Measurements from ENCODE around the gene PDIA5.

PDIA5 gene

DNA sequence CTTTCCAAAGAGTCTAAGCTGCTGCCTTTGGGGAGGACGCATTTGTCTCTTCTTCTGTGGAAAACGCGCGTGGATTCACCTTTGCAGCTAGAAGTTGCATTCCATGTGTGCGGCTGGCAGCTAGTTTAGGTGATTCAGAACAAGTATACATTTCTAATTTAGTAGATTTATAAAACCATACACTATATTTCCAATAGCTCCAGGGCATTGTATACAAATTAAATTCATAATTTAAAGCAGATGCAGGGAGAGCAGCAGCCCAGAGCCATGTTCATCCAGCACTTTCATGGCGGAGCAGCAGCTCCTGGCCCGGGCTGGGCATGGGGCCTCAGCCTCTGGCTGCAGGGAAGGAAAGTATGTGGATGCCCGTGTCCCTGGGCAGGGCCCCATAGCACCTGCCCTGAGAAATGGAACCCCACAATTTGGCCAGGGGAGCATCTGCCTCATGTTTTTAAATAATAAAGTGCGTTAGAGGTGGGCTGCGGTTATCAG is 92.1 kb downstream of the PDIA5 start:
- DNase-seq (ENCODE audit: low read depth): no peak
- TF ChIP-seq, protein P1, sequence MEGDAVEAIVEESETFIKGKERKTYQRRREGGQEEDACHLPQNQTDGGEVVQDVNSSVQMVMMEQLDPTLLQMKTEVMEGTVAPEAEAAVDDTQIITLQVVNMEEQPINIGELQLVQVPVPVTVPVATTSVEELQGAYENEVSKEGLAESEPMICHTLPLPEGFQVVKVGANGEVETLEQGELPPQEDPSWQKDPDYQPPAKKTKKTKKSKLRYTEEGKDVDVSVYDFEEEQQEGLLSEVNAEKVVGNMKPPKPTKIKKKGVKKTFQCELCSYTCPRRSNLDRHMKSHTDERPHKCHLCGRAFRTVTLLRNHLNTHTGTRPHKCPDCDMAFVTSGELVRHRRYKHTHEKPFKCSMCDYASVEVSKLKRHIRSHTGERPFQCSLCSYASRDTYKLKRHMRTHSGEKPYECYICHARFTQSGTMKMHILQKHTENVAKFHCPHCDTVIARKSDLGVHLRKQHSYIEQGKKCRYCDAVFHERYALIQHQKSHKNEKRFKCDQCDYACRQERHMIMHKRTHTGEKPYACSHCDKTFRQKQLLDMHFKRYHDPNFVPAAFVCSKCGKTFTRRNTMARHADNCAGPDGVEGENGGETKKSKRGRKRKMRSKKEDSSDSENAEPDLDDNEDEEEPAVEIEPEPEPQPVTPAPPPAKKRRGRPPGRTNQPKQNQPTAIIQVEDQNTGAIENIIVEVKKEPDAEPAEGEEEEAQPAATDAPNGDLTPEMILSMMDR (conservative IDR thresholded peaks at IDR 0.05; ENCODE audit: control insufficient read depth, insufficient read depth, low read depth, low read length): no peak
- no peak overlapping the region for H3K4me3 ChIP-seq (ENCODE audit: control insufficient read depth, low read depth, low read length)

DNA sequence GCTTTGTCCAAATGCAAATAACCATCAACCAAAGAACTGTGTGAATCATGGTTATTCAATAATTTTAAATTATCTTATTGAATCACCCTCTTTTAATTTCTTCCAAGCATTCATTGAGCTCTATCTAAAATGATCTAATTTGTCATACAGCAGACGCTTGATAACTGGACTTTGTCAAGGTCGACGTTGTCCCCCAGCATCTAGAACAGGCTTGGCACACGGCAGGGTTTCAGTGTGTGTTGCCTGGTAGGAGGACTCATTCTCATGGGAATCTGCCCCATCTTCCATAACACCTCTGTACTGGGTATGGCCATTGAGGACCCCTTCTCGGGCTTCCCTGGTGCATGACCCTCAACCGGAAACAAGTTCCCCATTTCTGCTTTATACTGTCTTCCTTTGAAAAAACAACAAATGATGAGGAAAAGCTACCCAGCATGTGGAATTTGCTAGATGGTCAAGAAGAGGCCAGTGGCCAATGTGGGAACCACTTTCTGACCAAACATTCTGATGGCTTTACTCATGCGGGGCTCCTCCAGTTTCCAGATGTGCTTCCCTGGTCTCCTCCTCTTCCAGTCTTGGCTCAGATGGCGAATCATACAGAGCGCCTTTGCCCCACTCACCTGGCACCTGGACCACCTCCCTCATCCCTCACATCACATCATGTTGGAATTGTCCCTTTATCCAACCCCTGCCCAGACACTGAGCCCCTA is 93.3 kb downstream of the PDIA5 start:
- TF ChIP-seq, protein P1 (conservative IDR thresholded peaks at IDR 0.05; ENCODE audit: control insufficient read depth, insufficient read depth, low read depth, low read length): no peak
- peak; percentile 80 for DNase-seq (ENCODE audit: low read depth)
- no peak overlapping the region for H3K4me3 ChIP-seq (ENCODE audit: control insufficient read depth, low read depth, low read length)

DNA sequence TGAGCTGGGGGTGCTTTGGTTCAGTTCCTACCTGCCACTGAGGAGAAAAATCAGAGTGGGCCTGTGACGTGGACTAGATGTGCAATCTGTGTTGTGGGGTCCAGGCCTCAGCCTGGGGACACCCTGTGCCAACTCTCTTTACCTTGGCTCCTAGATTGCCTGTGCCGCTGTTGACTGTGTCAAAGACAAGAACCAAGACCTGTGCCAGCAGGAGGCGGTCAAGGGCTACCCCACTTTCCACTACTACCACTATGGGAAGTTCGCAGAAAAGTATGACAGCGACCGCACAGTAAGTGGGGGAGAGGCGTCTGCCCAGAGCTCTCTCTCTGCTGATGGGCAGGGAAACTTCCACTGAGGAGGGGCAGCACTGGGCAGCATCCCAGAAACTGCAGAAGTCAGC is 94.3 kb downstream of the PDIA5 start:
- no peak overlapping the region for H3K4me3 ChIP-seq (ENCODE audit: control insufficient read depth, low read depth, low read length)
- TF ChIP-seq, protein P1 (conservative IDR thresholded peaks at IDR 0.05; ENCODE audit: control insufficient read depth, insufficient read depth, low read depth, low read length): no peak
- DNase-seq (ENCODE audit: low read depth): no peak

DNA sequence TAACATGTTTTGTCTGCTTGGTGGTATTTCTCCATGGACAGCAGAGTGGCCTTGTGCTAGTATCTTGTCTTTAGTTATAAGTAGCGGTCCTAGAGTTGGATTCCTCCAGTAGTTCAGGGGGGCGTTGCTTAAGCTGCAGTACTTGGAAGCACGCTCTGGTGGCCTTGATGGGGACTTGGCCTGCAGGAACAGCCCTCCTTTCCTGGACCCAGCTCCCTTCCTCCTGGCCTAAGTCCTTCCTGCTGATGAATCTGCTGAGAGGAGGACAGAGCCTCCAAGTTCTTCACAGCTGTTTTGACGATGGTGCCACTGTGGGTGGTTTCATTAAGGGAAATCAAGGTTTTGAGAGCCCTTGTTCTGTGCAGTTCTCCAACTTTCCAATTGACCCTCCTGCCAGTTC is 96.3 kb downstream of the PDIA5 start:
- no peak overlapping the region for H3K4me3 ChIP-seq (ENCODE audit: control insufficient read depth, low read depth, low read length)
- TF ChIP-seq, protein P1 (conservative IDR thresholded peaks at IDR 0.05; ENCODE audit: control insufficient read depth, insufficient read depth, low read depth, low read length): no peak
- no peak for DNase-seq (ENCODE audit: low read depth)

DNA sequence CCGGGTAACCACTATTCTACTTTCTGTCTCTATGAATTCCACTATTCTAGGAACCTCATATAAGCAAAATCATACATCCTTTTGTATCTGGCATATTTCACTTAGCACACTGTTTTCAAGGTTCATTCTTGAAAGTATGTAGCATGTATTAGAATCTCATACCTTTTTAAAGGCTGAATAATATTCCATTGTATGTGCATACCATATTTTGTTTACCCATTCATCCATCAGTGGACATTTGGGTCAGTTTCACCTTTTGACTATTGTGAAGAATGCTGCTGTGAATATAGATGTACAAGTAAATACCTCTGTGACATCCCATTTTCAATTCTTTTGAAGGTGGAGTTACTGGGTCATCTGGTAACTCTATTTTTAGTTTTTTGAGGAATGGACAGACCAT is 98.3 kb downstream of the PDIA5 start:
- DNase-seq (ENCODE audit: low read depth): no peak
- H3K4me3 ChIP-seq (ENCODE audit: control insufficient read depth, low read depth, low read length): no peak overlapping the region
- TF ChIP-seq, protein P1 (conservative IDR thresholded peaks at IDR 0.05; ENCODE audit: control insufficient read depth, insufficient read depth, low read depth, low read length): no peak

DNA sequence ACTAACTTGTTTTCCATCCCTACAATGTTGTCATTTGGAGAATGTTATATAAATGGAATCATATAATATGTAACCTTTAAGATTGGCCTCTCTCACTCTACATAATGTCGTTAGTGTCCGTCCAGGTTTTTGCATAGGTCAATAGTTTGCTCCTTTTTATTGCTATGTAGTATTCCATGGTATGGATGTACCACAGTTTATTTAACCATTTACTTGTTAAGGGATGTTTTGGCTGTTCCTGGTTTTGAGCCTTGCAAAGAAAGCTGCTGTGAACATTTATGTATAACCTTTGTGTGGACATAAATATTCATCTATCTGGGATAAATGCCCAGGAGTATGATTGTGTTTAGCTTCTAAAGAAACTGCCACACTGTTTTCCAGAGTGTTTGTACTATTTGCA is 100.9 kb downstream of the PDIA5 start:
- H3K4me3 ChIP-seq (ENCODE audit: control insufficient read depth, low read depth, low read length): no peak overlapping the region
- DNase-seq (ENCODE audit: low read depth): no peak
- TF ChIP-seq, protein P1 (conservative IDR thresholded peaks at IDR 0.05; ENCODE audit: control insufficient read depth, insufficient read depth, low read depth, low read length): no peak

Data from fibroblast of mammary gland (primary cell).